Activated T-cell treated with anti-CD3 and anti-CD28 coated beads for 4 hours (primary cell): Measurements from ENCODE around the gene GRIK4.
"Not testable (repeated sequence)": the region's sequence is repeated elsewhere in the genome, so short reads cannot be mapped to it uniquely, and the experiment has no call there.

Experiments used
- DNase-seq: peaks from one replicate; pipeline ENCODE4 v3.0.0-alpha.2; 2020

The GRIK4 gene

GRCh38 chr11:120974466-120974865 is 462.9 kb downstream of the GRIK4 start:
- DNase-seq, result no peak

GRCh38 chr11:120974965-120975364 is 463.4 kb downstream of the GRIK4 start:
- DNase-seq, result no peak

- DNase-seq, result no peak
These were observed 466.0 kb downstream of the GRIK4 start for GRCh38 chr11:120977266-120978137.

- no peak for DNase-seq
These were observed 467.2 kb downstream of the GRIK4 start for GRCh38 chr11:120978701-120979100.

GRCh38 chr11:120985718-120986569 is 474.4 kb downstream of the GRIK4 start:
- no peak for DNase-seq

GRCh38 chr11:120988603-120989002 is 477.1 kb downstream of the GRIK4 start:
- no peak for DNase-seq

- DNase-seq, result no peak
These were observed 480.5 kb downstream of the GRIK4 start for GRCh38 chr11:120991830-120992686.

- DNase-seq, result no peak
These were observed 482.7 kb downstream of the GRIK4 start for GRCh38 chr11:120994091-120994859.

GRCh38 chr11:120995184-120995583 is 483.6 kb downstream of the GRIK4 start:
- DNase-seq, result no peak

GRCh38 chr11:120996973-120997372 is 485.4 kb downstream of the GRIK4 start:
- no peak for DNase-seq

GRCh38 chr11:120998581-120998980 is 487.0 kb downstream of the GRIK4 start:
- DNase-seq, result no peak

- no peak for DNase-seq
These were observed 492.8 kb downstream of the GRIK4 start for GRCh38 chr11:121004206-121004840.

GRCh38 chr11:121006922-121007321 is 495.4 kb downstream of the GRIK4 start:
- no peak for DNase-seq

- no peak for DNase-seq
These were observed 497.0 kb downstream of the GRIK4 start for GRCh38 chr11:121008551-121008950.

GRCh38 chr11:121012091-121012490 is 500.5 kb downstream of the GRIK4 start:
- no peak for DNase-seq

GRCh38 chr11:121018746-121019145 is 507.2 kb downstream of the GRIK4 start:
- DNase-seq, result no peak

GRCh38 chr11:121021718-121022117 is 510.2 kb downstream of the GRIK4 start:
- not testable (repeated sequence) for DNase-seq

GRCh38 chr11:121023848-121024751 is 512.6 kb downstream of the GRIK4 start, which contains the start of gene TBCEL:
TSS of gene TBCEL (plus strand) at chr11:121024102. CDS start at chr11:121045691, 21,589 bp downstream.
- peak; percentile 71 for DNase-seq

- DNase-seq, result no peak
These were observed 513.4 kb downstream of the GRIK4 start for GRCh38 chr11:121024989-121025388.

GRCh38 chr11:121029153-121029552 is 517.6 kb downstream of the GRIK4 start:
- no peak for DNase-seq
